HEK293T (cell line): ENCODE data around the gene ACSL5.

ENCODE experiments used
- ARNT ChIP-seq: fragments of 450-650 bp; IDR thresholded peaks from 2 replicates; pipeline ENCODE4 v1.6.1; 2017; ENCODE audit warnings: mild to moderate bottlenecking
- FOXM1 ChIP-seq: fragments of 450-650 bp; IDR thresholded peaks from 2 replicates; pipeline ENCODE4 v1.6.1; 2017; ENCODE audit warnings: mild to moderate bottlenecking, borderline replicate concordance
- SP1 ChIP-seq: fragments of 450-650 bp; IDR thresholded peaks from 2 replicates; pipeline ENCODE4 v1.6.1; 2017
- TARDBP ChIP-seq: fragments of 450-650 bp; IDR thresholded peaks from 2 replicates; pipeline ENCODE4 v1.6.1; 2016

GRCh38 chr10:112361951-112362751, 11.8 kb upstream of the ACSL5 start:
- no peak for TF ChIP-seq TARDBP
- TF ChIP-seq SP1 = no peak
- TF ChIP-seq ARNT = no peak
- TF ChIP-seq FOXM1 = no peak
